Naive thymus-derived CD8-positive, alpha-beta T cell (primary cell): ENCODE measurements around the gene UBE2E3. TPM values are rescaled to one million over a fixed set of nuclear protein-coding genes. Genes with fewer than 3 reads are reported as not detected.
A peak's percentile ranks its signal among the peaks of the same experiment; 100 is the strongest.

Experiments
- ATAC-seq, 2 donors: fragments of 150-1000 bp; cut with Tn5 transposase in 1 of 2; sonication (Bioruptor Pico), chemical (Tn5 transposase) in 1 of 2; 1 replicate in 1 of 2; 2 replicates in 1 of 2; pipeline ENCODE4 v1.10.0; 2021; ENCODE audit warnings: mild to moderate bottlenecking in 2 of 2, moderate library complexity in 2 of 2
- POLR2A ChIA-PET: fragments of 350-600 bp; sonication (Branson Sonifier 250); formaldehyde crosslinking; loops from one replicate; lab custom pipeline; 2021; ENCODE audit warnings: antibody characterized with exemption; lab: Charles Lee
- DNase-seq, 10 donors: peaks; one replicate each; pipeline versions ENCODE4 v3.0.0 to v3.0.0-alpha.2; 2020 to 2022
- H3K27ac Mint-ChIP-seq, 10 donors: one replicate each; pipeline ENCODE4 v1.8.0; 2020 to 2022; ENCODE audit warnings: mild to moderate bottlenecking in 10 of 10, mixed read lengths in 10 of 10, moderate library complexity in 4 of 10, inconsistent platforms in 1 of 10
- H3K27me3 Mint-ChIP-seq, 5 donors: one replicate each; pipeline ENCODE4 v1.8.0; 2021 to 2022; ENCODE audit warnings: mixed read lengths in 5 of 5
- H3K36me3 Mint-ChIP-seq, 3 donors: one replicate each; pipeline ENCODE4 v1.8.0; 2020 to 2022; ENCODE audit warnings: mixed read lengths in 3 of 3, mild to moderate bottlenecking in 2 of 3, inconsistent platforms in 1 of 3
- H3K4me1 Mint-ChIP-seq, 4 donors: one replicate each; pipeline ENCODE4 v1.8.0; 2021 to 2022; ENCODE audit warnings: mixed read lengths in 4 of 4
- H3K4me3 Mint-ChIP-seq, 10 donors: one replicate each; pipeline ENCODE4 v1.8.0; 2020 to 2022; ENCODE audit warnings: mild to moderate bottlenecking in 10 of 10, mixed read lengths in 10 of 10, moderate library complexity in 6 of 10, inconsistent platforms in 1 of 10
- H3K9me3 Mint-ChIP-seq, 9 donors: one replicate each; pipeline ENCODE4 v1.8.0; 2020 to 2022; ENCODE audit warnings: mixed read lengths in 9 of 9, mild to moderate bottlenecking in 3 of 9, inconsistent platforms in 1 of 9, moderate library complexity in 1 of 9
- polyA plus RNA-seq, 3 donors: library from polyadenylated mRNA; unstranded; fragments of 300-500 nt; fragmentation: Illumina TruSeq; gene quantifications; one replicate each; pipeline ENCODE4 v1.2.3, GENCODE V29; 2021
- total RNA-seq, 8 experiments: library from RNA in 2 of 8; stranded (reverse) in 2 of 8; gene quantifications; one replicate each; pipeline ENCODE4 v1.2.3 and lab custom pipeline; 2021 to 2026

The UBE2E3 gene
- total and polyA plus RNA-seq, 5 experiments from 2014 or later: 24.5 to 55.7 (median 39.8) TPM

GRCh38 chr2:181105562-181105961 is 125.2 kb downstream of the UBE2E3 start:
- no peak for DNase-seq
- ATAC-seq: no peak
- peaks cover 15 to 39% (median 37%) of the 10 kb centered on the region in 4 donors for H3K4me1 Mint-ChIP-seq
- H3K9me3 Mint-ChIP-seq: peaks cover 0 to 12% (median 0%) of the 10 kb centered on the region in 9 donors
- POLR2A ChIA-PET: interaction anchor here (0.8 to 6.8 kb wide), 8 partner anchors 15 to 361 kb away, joined by 3 to 53 read pairs (median 3); partner anchors contain the start of gene ITGA4
- peak overlapping the region in 8 of 10 donors; percentile 41 to 91 (median 78) for H3K27ac Mint-ChIP-seq
- H3K27me3 Mint-ChIP-seq: no peaks in the 10 kb centered on the region
- H3K4me3 Mint-ChIP-seq: peak overlapping the region in 4 of 10 donors; percentile 6 to 39 (median 28)
- H3K36me3 Mint-ChIP-seq: peaks cover 0 to 5% (median 0%) of the 10 kb centered on the region in 3 donors

GRCh38 chr2:181106229-181106628 is 125.8 kb downstream of the UBE2E3 start:
- POLR2A ChIA-PET: interaction anchor here (0.6 to 6.8 kb wide), 6 partner anchors 15 to 360 kb away, joined by 3 to 53 read pairs (median 3); partner anchors contain the start of gene ITGA4
- ATAC-seq (no peak), DNase-seq (no peak)
- Mint-ChIP-seq H3K9me3 (peaks cover 0 to 12% (median 0%) of the 10 kb centered on the region in 9 donors), H3K36me3 (peaks cover 0 to 5% (median 0%) of the 10 kb centered on the region in 3 donors), H3K27ac (peak overlapping the region in 9 of 10 donors; percentile 18 to 91 (median 77)), H3K27me3 (no peaks in the 10 kb centered on the region), H3K4me1 (peaks cover 15 to 39% (median 38%) of the 10 kb centered on the region in 4 donors), H3K4me3 (peak overlapping the region in 6 of 10 donors; percentile 12 to 45 (median 34))

GRCh38 chr2:181106789-181107627 is 126.6 kb downstream of the UBE2E3 start:
- peaks cover 0 to 12% (median 0%) of the 10 kb centered on the region in 9 donors for H3K9me3 Mint-ChIP-seq
- DNase-seq (no peak), ATAC-seq (peak; percentile 43 to 71)
- H3K27ac Mint-ChIP-seq: peak overlapping the region in 7 of 10 donors; percentile 16 to 93 (median 72)
- POLR2A ChIA-PET: interaction anchor here (0.6 to 6.8 kb wide), 9 partner anchors 10 to 350 kb away, joined by 3 to 53 read pairs (median 3); partner anchors contain the start of gene ITGA4
- peaks cover 15 to 39% (median 38%) of the 10 kb centered on the region in 4 donors for H3K4me1 Mint-ChIP-seq
- no peaks in the 10 kb centered on the region for H3K27me3 Mint-ChIP-seq
- H3K36me3 Mint-ChIP-seq: peaks cover 0 to 5% (median 0%) of the 10 kb centered on the region in 3 donors
- H3K4me3 Mint-ChIP-seq: peak overlapping the region in 6 of 10 donors; percentile 8 to 57 (median 38)

GRCh38 chr2:181107628-181107945 is 127.2 kb downstream of the UBE2E3 start:
- Mint-ChIP-seq H3K4me3 (no peak overlapping the region), H3K4me1 (peaks cover 15 to 39% (median 38%) of the 10 kb centered on the region in 4 donors), H3K36me3 (peaks cover 0 to 5% (median 0%) of the 10 kb centered on the region in 3 donors), H3K27me3 (no peaks in the 10 kb centered on the region), H3K9me3 (peaks cover 0 to 12% (median 0%) of the 10 kb centered on the region in 9 donors), H3K27ac (peak overlapping the region in 3 of 10 donors; percentile 16 to 88 (median 77))
- DNase-seq (no peak), ATAC-seq (no peak)
- POLR2A ChIA-PET: interaction anchor here (0.6 to 6.8 kb wide), 5 partner anchors 10 to 349 kb away, joined by 3 to 53 read pairs (median 5); partner anchors contain the start of gene ITGA4

- no peak for ATAC-seq
- Mint-ChIP-seq H3K4me3 (no peak overlapping the region), H3K4me1 (peaks cover 10 to 27% (median 22%) of the 10 kb centered on the region in 4 donors), H3K27me3 (no peaks in the 10 kb centered on the region), H3K36me3 (peaks cover 0 to 5% (median 2%) of the 10 kb centered on the region in 3 donors), H3K9me3 (peaks cover 0 to 12% (median 3%) of the 10 kb centered on the region in 9 donors), H3K27ac (peak overlapping the region in 1 of 10 donors; percentile 5)
- DNase-seq: no peak
- POLR2A ChIA-PET: interaction anchor here (1.5 to 1.7 kb wide), 2 partner anchors 11 to 201 kb away, joined by 3 to 6 read pairs; no protein-coding TSS in a partner anchor
These were observed 130.7 kb downstream of the UBE2E3 start for GRCh38 chr2:181111059-181111458.

- no peak for ATAC-seq
- no peaks in the 10 kb centered on the region for H3K27me3 Mint-ChIP-seq
- H3K27ac Mint-ChIP-seq: peak overlapping the region in 1 of 10 donors; percentile 41
- peaks cover 6 to 24% (median 16%) of the 10 kb centered on the region in 4 donors for H3K4me1 Mint-ChIP-seq
- POLR2A ChIA-PET: interaction anchor here (0.7 to 1.0 kb wide), 2 partner anchors 8 to 11 kb away, joined by 3 to 4 read pairs; no protein-coding TSS in a partner anchor
- peaks cover 0 to 12% (median 3%) of the 10 kb centered on the region in 9 donors for H3K9me3 Mint-ChIP-seq
- H3K4me3 Mint-ChIP-seq: no peak overlapping the region
- DNase-seq: no peak
- peaks cover 0 to 5% (median 2%) of the 10 kb centered on the region in 3 donors for H3K36me3 Mint-ChIP-seq
These were observed 132.5 kb downstream of the UBE2E3 start for GRCh38 chr2:181112916-181113315.
